ENCODE measurements around the gene ARPC1B. TPM values are rescaled to one million over a fixed set of nuclear protein-coding genes. Genes with fewer than 3 reads are reported as not detected.
"Not testable (repeated sequence)": the region's sequence is repeated elsewhere in the genome, so short reads cannot be mapped to it uniquely, and the experiment has no call there.

ARPC1B gene
- total RNA-seq, 1 donor from 2014 or later = 300 TPM

- peaks cover 49% of the 10 kb centered on the region for H3K4me1 Mint-ChIP-seq
- DNase-seq (no peak), ATAC-seq (ENCODE audit: low read depth) (no peak)
- H3K9me3 Mint-ChIP-seq = no peaks in the 10 kb centered on the region
- H3K27ac Mint-ChIP-seq = peak overlapping the region; percentile 75
- CTCF ChIA-PET = no interaction called here
- intact Hi-C loops (cut with micrococcal nuclease) = no loop called here
- peaks cover 59% of the 10 kb centered on the region for H3K36me3 Mint-ChIP-seq (ENCODE audit: low read depth)
- POLR2A ChIA-PET = interaction anchor here (0.6 to 1.6 kb wide), 3 partner anchors 8 to 87 kb away, joined by 4 to 7 read pairs (median 6); partner anchors contain the start of genes BUD31 and PDAP1
- TF ChIP-seq CTCF (IDR thresholded peaks at IDR 0.05) = no peak
- H3K4me3 Mint-ChIP-seq = no peak overlapping the region
- H3K27me3 Mint-ChIP-seq = no peaks in the 10 kb centered on the region
Measured at GRCh38 chr7:99384523-99384922, 10.0 kb downstream of the ARPC1B start.

DNA sequence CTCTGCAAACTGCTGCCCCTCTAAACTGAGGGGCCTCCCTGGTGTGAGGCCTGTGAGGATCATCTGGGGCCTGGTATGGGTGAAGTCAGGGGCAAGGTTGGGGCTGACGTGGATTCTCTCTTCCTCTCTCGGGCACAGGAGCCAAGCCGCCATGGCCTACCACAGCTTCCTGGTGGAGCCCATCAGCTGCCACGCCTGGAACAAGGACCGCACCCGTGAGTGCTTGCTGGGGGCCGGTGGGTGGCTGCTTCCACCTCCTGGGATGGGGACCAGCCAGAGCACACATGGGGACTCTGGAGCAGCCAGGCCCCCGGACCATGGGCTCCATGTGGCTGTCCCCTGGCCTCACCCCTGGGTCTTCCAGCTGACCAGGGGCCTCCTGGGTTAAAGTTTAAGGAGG is 11.0 kb downstream of the ARPC1B start:
- Mint-ChIP-seq H3K36me3 (ENCODE audit: low read depth) (peaks cover 61% of the 10 kb centered on the region), H3K9me3 (no peaks in the 10 kb centered on the region), H3K4me3 (no peak overlapping the region), H3K4me1 (peaks cover 39% of the 10 kb centered on the region), H3K27ac (no peak overlapping the region), H3K27me3 (no peaks in the 10 kb centered on the region)
- no peak for TF ChIP-seq CTCF (IDR thresholded peaks at IDR 0.05)
- ATAC-seq (ENCODE audit: low read depth) (no peak), DNase-seq (no peak)
- intact Hi-C loops (cut with micrococcal nuclease) = no loop called here
- ChIA-PET CTCF (interaction anchor here (0.6 to 0.7 kb wide), 2 partner anchors 15 to 20 kb away, joined by 3 to 5 read pairs; no protein-coding TSS in a partner anchor), POLR2A (interaction anchor here (0.8 to 1.7 kb wide), 2 partner anchors 10 to 79 kb away, joined by 3 to 6 read pairs; no protein-coding TSS in a partner anchor)

GRCh38 chr7:99386584-99387238 is 12.2 kb downstream of the ARPC1B start:
- POLR2A ChIA-PET = interaction anchor here (1.0 to 4.0 kb wide), 4 partner anchors 12 to 22 kb away, joined by 4 to 18 read pairs (median 5); partner anchors contain the start of genes ARPC1B, BUD31 and PDAP1
- Mint-ChIP-seq H3K4me3 (no peak overlapping the region), H3K36me3 (ENCODE audit: low read depth) (peaks cover 64% of the 10 kb centered on the region), H3K27me3 (no peaks in the 10 kb centered on the region), H3K4me1 (peaks cover 31% of the 10 kb centered on the region), H3K9me3 (no peaks in the 10 kb centered on the region), H3K27ac (peak overlapping the region; percentile 59)
- intact Hi-C loops (cut with micrococcal nuclease) = loop anchor here (1.0 kb wide), 1 partner anchor 21 kb away; no protein-coding TSS in a partner anchor
- CTCF ChIA-PET = interaction anchor here (0.6 to 1.7 kb wide), 7 partner anchors 9 to 44 kb away, joined by 3 to 7 read pairs (median 3); no protein-coding TSS in a partner anchor
- no peak for TF ChIP-seq CTCF (IDR thresholded peaks at IDR 0.05)
- no peak for DNase-seq
- peak; percentile 63 for ATAC-seq (ENCODE audit: low read depth)

- Mint-ChIP-seq H3K4me1 (peaks cover 29% of the 10 kb centered on the region), H3K36me3 (ENCODE audit: low read depth) (peaks cover 67% of the 10 kb centered on the region)
- not testable (repeated sequence) for H3K27ac Mint-ChIP-seq; DNase-seq; ATAC-seq (ENCODE audit: low read depth); H3K4me3 Mint-ChIP-seq; H3K9me3 Mint-ChIP-seq; H3K27me3 Mint-ChIP-seq
- ChIA-PET CTCF (interaction anchor here (0.6 to 1.7 kb wide), 6 partner anchors 9 to 23 kb away, joined by 3 to 7 read pairs (median 3); no protein-coding TSS in a partner anchor), POLR2A (interaction anchor here (1.0 to 4.0 kb wide), 4 partner anchors 12 to 22 kb away, joined by 4 to 18 read pairs (median 5); partner anchors contain the start of genes ARPC1B, BUD31 and PDAP1)
- intact Hi-C loops (cut with micrococcal nuclease) = loop anchor here (1.0 kb wide), 1 partner anchor 22 kb away; no protein-coding TSS in a partner anchor
Measured at GRCh38 chr7:99387239-99387635, 12.7 kb downstream of the ARPC1B start.

DNA sequence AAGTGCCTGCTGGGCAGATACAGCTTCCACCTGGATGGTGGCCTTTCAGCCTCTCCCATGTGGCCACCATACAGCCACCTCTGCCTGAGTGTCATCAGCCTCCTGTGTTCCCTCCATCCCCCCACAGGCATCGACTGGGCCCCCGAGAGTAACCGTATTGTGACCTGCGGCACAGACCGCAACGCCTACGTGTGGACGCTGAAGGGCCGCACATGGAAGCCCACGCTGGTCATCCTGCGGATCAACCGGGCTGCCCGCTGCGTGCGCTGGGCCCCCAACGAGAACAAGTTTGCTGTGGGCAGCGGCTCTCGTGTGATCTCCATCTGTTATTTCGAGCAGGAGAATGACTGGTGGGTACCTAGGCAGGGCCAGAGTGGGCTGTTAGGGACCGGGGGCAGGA is 13.4 kb downstream of the ARPC1B start:
- Mint-ChIP-seq H3K4me1 (peaks cover 31% of the 10 kb centered on the region), H3K9me3 (no peaks in the 10 kb centered on the region), H3K36me3 (ENCODE audit: low read depth) (peaks cover 69% of the 10 kb centered on the region), H3K27ac (no peak overlapping the region), H3K4me3 (no peak overlapping the region), H3K27me3 (no peaks in the 10 kb centered on the region)
- POLR2A ChIA-PET = interaction anchor here (4.0 kb wide), 1 partner anchor 20 kb away, joined by 18 read pairs; the partner anchor contains the start of genes BUD31 and PDAP1
- DNase-seq (no peak), ATAC-seq (ENCODE audit: low read depth) (no peak)
- CTCF ChIA-PET = interaction anchor here (1.6 to 1.7 kb wide), 2 partner anchors 15 to 23 kb away, joined by 6 to 7 read pairs; no protein-coding TSS in a partner anchor
- no peak for TF ChIP-seq CTCF (IDR thresholded peaks at IDR 0.05)
- intact Hi-C loops (cut with micrococcal nuclease) = loop anchor here (1.0 kb wide), 1 partner anchor 23 kb away; no protein-coding TSS in a partner anchor
